Esophagus muscularis mucosa (tissue), 4 donors: ENCODE results near the gene TP53AIP1.

Experiments
- CTCF ChIP-seq, 3 experiments: fragments of 200-600 bp in 2 of 3; fragments of 450-650 bp in 1 of 3; sonication (generic) in 2 of 3; IDR thresholded peaks; one replicate each; pipeline ENCODE4 v1.5.1; 2017 to 2019; ENCODE audit warnings: antibody characterized with exemption in 3 of 3, mild to moderate bottlenecking in 2 of 3, moderate library complexity in 1 of 3
- EP300 ChIP-seq: sonication (generic); formaldehyde crosslinking; IDR thresholded peaks from one replicate; pipeline ENCODE4 v1.6.1; 2017; ENCODE audit warnings: antibody characterized with exemption
- POLR2A ChIP-seq: fragments of 450-650 bp; IDR thresholded peaks from one replicate; pipeline ENCODE4 v1.6.1; 2017; ENCODE audit warnings: antibody characterized with exemption, moderate library complexity, mild to moderate bottlenecking, low read depth
- POLR2AphosphoS5 ChIP-seq, 2 donors: sonication (generic); formaldehyde crosslinking; IDR thresholded peaks; one replicate each; pipeline ENCODE4 v1.6.1; 2017; ENCODE audit warnings: antibody characterized with exemption in 2 of 2

DNA sequence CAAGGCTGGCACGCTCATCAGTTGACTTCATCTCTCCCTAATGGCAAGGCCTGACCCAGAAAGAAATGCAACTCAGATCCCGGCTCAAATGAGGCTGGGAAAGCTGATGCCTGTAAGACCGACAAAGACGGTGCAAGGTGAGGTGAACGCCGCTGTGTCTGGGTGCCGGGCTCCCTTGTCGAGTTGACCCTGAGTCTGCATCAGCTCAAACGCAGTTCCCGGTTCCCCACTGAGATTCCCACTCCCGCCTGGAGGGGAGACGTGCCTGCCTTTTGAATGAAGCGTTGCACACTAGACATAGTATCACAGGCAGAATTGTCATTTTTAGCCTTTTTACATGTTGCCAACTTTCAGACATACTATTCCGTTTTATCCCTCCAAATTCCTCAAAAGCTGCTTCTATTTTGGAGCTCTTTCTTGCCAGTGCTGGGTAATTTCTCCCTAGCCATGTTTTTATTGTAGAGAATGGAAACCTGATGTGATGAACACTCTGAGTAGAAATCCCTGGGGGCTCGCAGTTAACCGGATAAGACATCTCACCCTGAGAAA, 831 bp upstream of the TP53AIP1 start:
- TF ChIP-seq CTCF (IDR thresholded peaks at IDR 0.05) (no peak), POLR2A (no peak), POLR2AphosphoS5 (IDR thresholded peaks at IDR 0.05) (no peak), EP300 (no peak)
